GM23338 (cell line): ENCODE measurements around the gene EPHB1. TPM values are rescaled to one million over a fixed set of nuclear protein-coding genes. Genes with fewer than 3 reads are reported as not detected.

ENCODE experiments used
- ATAC-seq: fragments of 200-7000 bp; cut with Tn5 transposase; 3 replicates; pipeline ENCODE4 v1.9.1; 2020
- DNase-seq: peaks from one replicate; pipeline ENCODE4 v3.0.0-alpha.2; 2015; ENCODE audit warnings: low spot score
- H2AFZ ChIP-seq: fragments of 200-600 bp; sonication (generic); 2 replicates; pipeline ENCODE4 v1.8.0; 2016; ENCODE audit warnings: antibody characterized with exemption, mild to moderate bottlenecking, moderate library complexity
- H3F3A ChIP-seq: fragments of 200-600 bp; sonication (generic); replicated peaks from 2 replicates; pipeline ENCODE4 v1.8.0; 2017; ENCODE audit warnings: antibody characterized with exemption, mixed run types, low read depth
- H3K27ac ChIP-seq: fragments of 200-600 bp; sonication (generic); 2 replicates; pipeline ENCODE4 v1.6.1; 2016; ENCODE audit warnings: low read depth
- H3K27me3 ChIP-seq: fragments of 200-600 bp; sonication (generic); 2 replicates; pipeline ENCODE4 v1.8.0; 2016; ENCODE audit warnings: mild to moderate bottlenecking, mixed run types, moderate library complexity; ENCODE audit not compliant: insufficient read depth
- H3K36me3 ChIP-seq: fragments of 200-600 bp; sonication (generic); 2 replicates; pipeline ENCODE4 v1.8.0; 2016; ENCODE audit warnings: mild to moderate bottlenecking; ENCODE audit not compliant: insufficient read depth
- H3K4me1 ChIP-seq: fragments of 200-600 bp; sonication (generic); 2 replicates; pipeline ENCODE4 v1.8.0; 2016; ENCODE audit warnings: mild to moderate bottlenecking, moderate library complexity; ENCODE audit not compliant: insufficient read depth
- H3K4me2 ChIP-seq: fragments of 200-600 bp; sonication (generic); 2 replicates; pipeline ENCODE4 v1.7.1; 2017; ENCODE audit warnings: mixed run types
- H3K4me3 ChIP-seq: fragments of 200-600 bp; sonication (generic); 2 replicates; pipeline ENCODE4 v1.6.1; 2016; ENCODE audit warnings: mixed run types
- H3K79me2 ChIP-seq: fragments of 200-600 bp; sonication (generic); replicated peaks from 2 replicates; pipeline ENCODE4 v1.8.0; 2017; ENCODE audit warnings: mild to moderate bottlenecking; ENCODE audit not compliant: insufficient read depth
- H3K9me2 ChIP-seq: fragments of 200-600 bp; sonication (generic); 2 replicates; pipeline ENCODE4 v1.8.0; 2017; ENCODE audit not compliant: insufficient read depth
- H4K20me1 ChIP-seq: fragments of 200-600 bp; sonication (generic); replicated peaks from 2 replicates; pipeline ENCODE4 v1.8.0; 2017; ENCODE audit warnings: mild to moderate bottlenecking; ENCODE audit not compliant: insufficient read depth
- H3K27ac Mint-ChIP-seq: 2 replicates; pipeline ENCODE4 v1.8.0; 2020; ENCODE audit warnings: inconsistent platforms, mild to moderate bottlenecking, moderate library complexity, mixed read lengths
- H3K27me3 Mint-ChIP-seq: 3 replicates; pipeline ENCODE4 v1.8.0; 2022; ENCODE audit warnings: low read depth, mild to moderate bottlenecking, moderate library complexity, mixed read lengths, inconsistent platforms; ENCODE audit not compliant: insufficient read depth, poor library complexity
- H3K36me3 Mint-ChIP-seq: 3 replicates; pipeline ENCODE4 v1.8.0; 2021; ENCODE audit warnings: low read depth, mild to moderate bottlenecking, inconsistent platforms, moderate library complexity, mixed read lengths
- H3K4me1 Mint-ChIP-seq: 3 replicates; pipeline ENCODE4 v1.8.0; 2020; ENCODE audit warnings: mild to moderate bottlenecking, inconsistent platforms, mixed read lengths
- H3K4me3 Mint-ChIP-seq: 3 replicates; pipeline ENCODE4 v1.8.0; 2021; ENCODE audit warnings: moderate library complexity, mild to moderate bottlenecking, inconsistent platforms, mixed read lengths
- H3K9me3 Mint-ChIP-seq: 3 replicates; pipeline ENCODE4 v1.8.0; 2020; ENCODE audit warnings: moderate library complexity, mild to moderate bottlenecking, inconsistent platforms, mixed read lengths
- CREB1 ChIP-seq: fragments of 250-450 bp; sonication (Bioruptor Pico); IDR thresholded peaks from 2 replicates; pipeline ENCODE4 v1.5.0; 2020; ENCODE audit warnings: low read depth, mild to moderate bottlenecking, moderate library complexity
- EZH2phosphoT487 ChIP-seq: fragments of 200-600 bp; sonication (generic); IDR thresholded peaks from one replicate; pipeline ENCODE4 v1.8.1; 2018; ENCODE audit warnings: antibody characterized with exemption; ENCODE audit not compliant: unreplicated experiment
- NANOG ChIP-seq: IDR thresholded peaks from 2 replicates; pipeline ENCODE4 v1.6.1; 2016; ENCODE audit warnings: antibody characterized with exemption, borderline replicate concordance
- REST ChIP-seq: IDR thresholded peaks from one replicate; pipeline ENCODE4 v1.6.1; 2018; ENCODE audit warnings: antibody characterized with exemption; ENCODE audit not compliant: unreplicated experiment
- STAT1 ChIP-seq: IDR thresholded peaks from one replicate; pipeline ENCODE4 v1.6.1; 2016; ENCODE audit warnings: antibody characterized with exemption; ENCODE audit not compliant: unreplicated experiment
- ZNF114 ChIP-seq: fragments of 250-450 bp; sonication (Bioruptor Pico); IDR thresholded peaks from 2 replicates; pipeline ENCODE4 v1.5.0; 2020; ENCODE audit warnings: mild to moderate bottlenecking, moderate library complexity
- ZNF331 ChIP-seq: fragments of 250-450 bp; sonication (Bioruptor Pico); IDR thresholded peaks from 2 replicates; pipeline ENCODE4 v1.5.0; 2020; ENCODE audit warnings: low read depth, mild to moderate bottlenecking, moderate library complexity
- polyA plus RNA-seq: library from polyadenylated mRNA; unstranded; fragments of >200 nt; fragmentation: Nextera tagmentation; extraction: Ambion mirVana; gene quantifications from 2 replicates; pipeline ENCODE4 v1.2.1, GENCODE V29; 2016
- total RNA-seq: library from RNA; depleted of rRNA; stranded (reverse); fragments of >200 nt; shearing (Covaris generic); gene quantifications from 2 replicates; pipeline ENCODE4 v1.2.3, GENCODE V29; 2014
- TF ChIP-seq, protein P1 (sequence below): fragments of 250-450 bp; sonication (Bioruptor Pico); IDR thresholded peaks from 2 replicates; pipeline ENCODE4 v1.5.0; 2020; ENCODE audit warnings: mild to moderate bottlenecking, moderate library complexity

The EPHB1 gene
- total and polyA plus RNA-seq, 2 experiments from 2014 or later = 2.7 to 5.2 TPM

GRCh38 chr3:135203026-135203425 lies 408.0 kb downstream of the EPHB1 start:
- H3K27me3 Mint-ChIP-seq = peaks cover 2% of the 10 kb centered on the region
- no peak for DNase-seq
- no peak overlapping the region for H3K4me3 Mint-ChIP-seq

More at GRCh38 chr3:135203026-135203425, 408.0 kb downstream of the EPHB1 start:
- Mint-ChIP-seq H3K9me3 (no peaks in the 10 kb centered on the region; the same call in 2 of the 3 replicates), H3K27ac (no peak overlapping the region), H3K4me1 (no peaks in the 10 kb centered on the region), H3K36me3 (no peaks in the 10 kb centered on the region; the same call in 2 of the 3 replicates)
- Histone ChIP-seq H3K9me2 (peaks cover 3% of the 10 kb centered on the region; the same call in 1 of the 2 replicates), H4K20me1 (no peaks in the 10 kb centered on the region), H3K4me2 (no peak overlapping the region), H3K79me2 (no peaks in the 10 kb centered on the region), H2AFZ (no peak overlapping the region), H3F3A (no peaks in the 10 kb centered on the region), H3K27me3 (no peaks in the 10 kb centered on the region), H3K4me1 (no peaks in the 10 kb centered on the region), H3K4me3 (no peak overlapping the region), H3K36me3 (no peaks in the 10 kb centered on the region), H3K27ac (no peak overlapping the region)
- no peak for ATAC-seq
- TF ChIP-seq EZH2phosphoT487 (no peak), CREB1 (CRISPR knock-in tag) (no peak), NANOG (no peak), ZNF331 (CRISPR knock-in tag) (no peak), REST (no peak), ZNF114 (CRISPR knock-in tag) (no peak), STAT1 (no peak)
- TF ChIP-seq, protein P1, sequence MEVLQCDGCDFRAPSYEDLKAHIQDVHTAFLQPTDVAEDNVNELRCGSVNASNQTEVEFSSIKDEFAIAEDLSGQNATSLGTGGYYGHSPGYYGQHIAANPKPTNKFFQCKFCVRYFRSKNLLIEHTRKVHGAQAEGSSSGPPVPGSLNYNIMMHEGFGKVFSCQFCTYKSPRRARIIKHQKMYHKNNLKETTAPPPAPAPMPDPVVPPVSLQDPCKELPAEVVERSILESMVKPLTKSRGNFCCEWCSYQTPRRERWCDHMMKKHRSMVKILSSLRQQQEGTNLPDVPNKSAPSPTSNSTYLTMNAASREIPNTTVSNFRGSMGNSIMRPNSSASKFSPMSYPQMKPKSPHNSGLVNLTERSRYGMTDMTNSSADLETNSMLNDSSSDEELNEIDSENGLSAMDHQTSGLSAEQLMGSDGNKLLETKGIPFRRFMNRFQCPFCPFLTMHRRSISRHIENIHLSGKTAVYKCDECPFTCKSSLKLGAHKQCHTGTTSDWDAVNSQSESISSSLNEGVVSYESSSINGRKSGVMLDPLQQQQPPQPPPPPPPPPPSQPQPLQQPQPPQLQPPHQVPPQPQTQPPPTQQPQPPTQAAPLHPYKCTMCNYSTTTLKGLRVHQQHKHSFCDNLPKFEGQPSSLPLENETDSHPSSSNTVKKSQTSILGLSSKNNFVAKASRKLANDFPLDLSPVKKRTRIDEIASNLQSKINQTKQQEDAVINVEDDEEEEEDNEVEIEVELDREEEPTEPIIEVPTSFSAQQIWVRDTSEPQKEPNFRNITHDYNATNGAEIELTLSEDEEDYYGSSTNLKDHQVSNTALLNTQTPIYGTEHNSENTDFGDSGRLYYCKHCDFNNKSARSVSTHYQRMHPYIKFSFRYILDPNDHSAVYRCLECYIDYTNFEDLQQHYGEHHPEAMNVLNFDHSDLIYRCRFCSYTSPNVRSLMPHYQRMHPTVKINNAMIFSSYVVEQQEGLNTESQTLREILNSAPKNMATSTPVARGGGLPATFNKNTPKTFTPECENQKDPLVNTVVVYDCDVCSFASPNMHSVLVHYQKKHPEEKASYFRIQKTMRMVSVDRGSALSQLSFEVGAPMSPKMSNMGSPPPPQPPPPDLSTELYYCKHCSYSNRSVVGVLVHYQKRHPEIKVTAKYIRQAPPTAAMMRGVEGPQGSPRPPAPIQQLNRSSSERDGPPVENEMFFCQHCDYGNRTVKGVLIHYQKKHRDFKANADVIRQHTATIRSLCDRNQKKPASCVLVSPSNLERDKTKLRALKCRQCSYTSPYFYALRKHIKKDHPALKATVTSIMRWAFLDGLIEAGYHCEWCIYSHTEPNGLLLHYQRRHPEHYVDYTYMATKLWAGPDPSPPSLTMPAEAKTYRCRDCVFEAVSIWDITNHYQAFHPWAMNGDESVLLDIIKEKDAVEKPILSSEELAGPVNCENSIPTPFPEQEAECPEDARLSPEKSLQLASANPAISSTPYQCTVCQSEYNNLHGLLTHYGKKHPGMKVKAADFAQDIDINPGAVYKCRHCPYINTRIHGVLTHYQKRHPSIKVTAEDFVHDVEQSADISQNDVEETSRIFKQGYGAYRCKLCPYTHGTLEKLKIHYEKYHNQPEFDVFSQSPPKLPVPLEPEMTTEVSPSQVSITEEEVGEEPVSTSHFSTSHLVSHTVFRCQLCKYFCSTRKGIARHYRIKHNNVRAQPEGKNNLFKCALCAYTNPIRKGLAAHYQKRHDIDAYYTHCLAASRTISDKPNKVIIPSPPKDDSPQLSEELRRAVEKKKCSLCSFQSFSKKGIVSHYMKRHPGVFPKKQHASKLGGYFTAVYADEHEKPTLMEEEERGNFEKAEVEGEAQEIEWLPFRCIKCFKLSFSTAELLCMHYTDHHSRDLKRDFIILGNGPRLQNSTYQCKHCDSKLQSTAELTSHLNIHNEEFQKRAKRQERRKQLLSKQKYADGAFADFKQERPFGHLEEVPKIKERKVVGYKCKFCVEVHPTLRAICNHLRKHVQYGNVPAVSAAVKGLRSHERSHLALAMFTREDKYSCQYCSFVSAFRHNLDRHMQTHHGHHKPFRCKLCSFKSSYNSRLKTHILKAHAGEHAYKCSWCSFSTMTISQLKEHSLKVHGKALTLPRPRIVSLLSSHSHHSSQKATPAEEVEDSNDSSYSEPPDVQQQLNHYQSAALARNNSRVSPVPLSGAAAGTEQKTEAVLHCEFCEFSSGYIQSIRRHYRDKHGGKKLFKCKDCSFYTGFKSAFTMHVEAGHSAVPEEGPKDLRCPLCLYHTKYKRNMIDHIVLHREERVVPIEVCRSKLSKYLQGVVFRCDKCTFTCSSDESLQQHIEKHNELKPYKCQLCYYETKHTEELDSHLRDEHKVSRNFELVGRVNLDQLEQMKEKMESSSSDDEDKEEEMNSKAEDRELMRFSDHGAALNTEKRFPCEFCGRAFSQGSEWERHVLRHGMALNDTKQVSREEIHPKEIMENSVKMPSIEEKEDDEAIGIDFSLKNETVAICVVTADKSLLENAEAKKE = no peak
